GM23338 (cell line): Measurements from ENCODE around the gene CES3.

Source experiments
- CREB1 ChIP-seq: fragments of 250-450 bp; sonication (Bioruptor Pico); IDR thresholded peaks from 2 replicates; pipeline ENCODE4 v1.5.0; 2020; ENCODE audit warnings: low read depth, mild to moderate bottlenecking, moderate library complexity
- EZH2 ChIP-seq: fragments of 200-600 bp; sonication (generic); IDR thresholded peaks from one replicate; pipeline ENCODE4 v1.8.0; 2017; ENCODE audit warnings: antibody characterized with exemption, mild to moderate bottlenecking, low read depth; ENCODE audit not compliant: unreplicated experiment
- EZH2phosphoT487 ChIP-seq: fragments of 200-600 bp; sonication (generic); IDR thresholded peaks from one replicate; pipeline ENCODE4 v1.8.1; 2018; ENCODE audit warnings: antibody characterized with exemption; ENCODE audit not compliant: unreplicated experiment
- JUNB ChIP-seq: IDR thresholded peaks from one replicate; pipeline ENCODE4 v1.6.1; 2016; ENCODE audit warnings: antibody characterized with exemption; ENCODE audit not compliant: unreplicated experiment
- NANOG ChIP-seq: IDR thresholded peaks from 2 replicates; pipeline ENCODE4 v1.6.1; 2016; ENCODE audit warnings: antibody characterized with exemption, borderline replicate concordance
- POLR2AphosphoS5 ChIP-seq: IDR thresholded peaks from 2 replicates; pipeline ENCODE4 v1.6.1; 2016; ENCODE audit warnings: antibody characterized with exemption, low read depth
- REST ChIP-seq: IDR thresholded peaks from one replicate; pipeline ENCODE4 v1.6.1; 2018; ENCODE audit warnings: antibody characterized with exemption; ENCODE audit not compliant: unreplicated experiment
- STAT1 ChIP-seq: IDR thresholded peaks from one replicate; pipeline ENCODE4 v1.6.1; 2016; ENCODE audit warnings: antibody characterized with exemption; ENCODE audit not compliant: unreplicated experiment
- ZNF462 ChIP-seq: fragments of 250-450 bp; sonication (Bioruptor Pico); IDR thresholded peaks from 2 replicates; pipeline ENCODE4 v1.5.0; 2020; ENCODE audit warnings: mild to moderate bottlenecking, moderate library complexity
- TF ChIP-seq, protein P1 (sequence below), 2 experiments: fragments of 200-600 bp in 1 of 2; sonication (generic) in 1 of 2; conservative IDR thresholded peaks; 2 replicates each; pipeline versions ENCODE4 v1.5.1 to v1.6.1; 2016 to 2017; ENCODE audit warnings: antibody characterized with exemption in 2 of 2, low read depth in 2 of 2, mild to moderate bottlenecking in 2 of 2, moderate library complexity in 1 of 2
- TF ChIP-seq, protein P2 (sequence below): IDR thresholded peaks from 2 replicates; pipeline ENCODE4 v1.6.1; 2016; ENCODE audit warnings: antibody characterized with exemption

GRCh38 chr16:67019171-67019570, 58.1 kb downstream of the CES3 start:
- TF ChIP-seq EZH2 (no peak), CREB1 (CRISPR knock-in tag) (no peak), STAT1 (no peak), EZH2phosphoT487 (no peak), REST (no peak), POLR2AphosphoS5 (no peak), NANOG (no peak), JUNB (no peak), ZNF462 (CRISPR knock-in tag) (no peak)
- TF ChIP-seq, protein P1, sequence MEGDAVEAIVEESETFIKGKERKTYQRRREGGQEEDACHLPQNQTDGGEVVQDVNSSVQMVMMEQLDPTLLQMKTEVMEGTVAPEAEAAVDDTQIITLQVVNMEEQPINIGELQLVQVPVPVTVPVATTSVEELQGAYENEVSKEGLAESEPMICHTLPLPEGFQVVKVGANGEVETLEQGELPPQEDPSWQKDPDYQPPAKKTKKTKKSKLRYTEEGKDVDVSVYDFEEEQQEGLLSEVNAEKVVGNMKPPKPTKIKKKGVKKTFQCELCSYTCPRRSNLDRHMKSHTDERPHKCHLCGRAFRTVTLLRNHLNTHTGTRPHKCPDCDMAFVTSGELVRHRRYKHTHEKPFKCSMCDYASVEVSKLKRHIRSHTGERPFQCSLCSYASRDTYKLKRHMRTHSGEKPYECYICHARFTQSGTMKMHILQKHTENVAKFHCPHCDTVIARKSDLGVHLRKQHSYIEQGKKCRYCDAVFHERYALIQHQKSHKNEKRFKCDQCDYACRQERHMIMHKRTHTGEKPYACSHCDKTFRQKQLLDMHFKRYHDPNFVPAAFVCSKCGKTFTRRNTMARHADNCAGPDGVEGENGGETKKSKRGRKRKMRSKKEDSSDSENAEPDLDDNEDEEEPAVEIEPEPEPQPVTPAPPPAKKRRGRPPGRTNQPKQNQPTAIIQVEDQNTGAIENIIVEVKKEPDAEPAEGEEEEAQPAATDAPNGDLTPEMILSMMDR (conservative IDR thresholded peaks at IDR 0.05; ENCODE audit: low read depth in 2 of 2) = no peak
- TF ChIP-seq, protein P2, sequence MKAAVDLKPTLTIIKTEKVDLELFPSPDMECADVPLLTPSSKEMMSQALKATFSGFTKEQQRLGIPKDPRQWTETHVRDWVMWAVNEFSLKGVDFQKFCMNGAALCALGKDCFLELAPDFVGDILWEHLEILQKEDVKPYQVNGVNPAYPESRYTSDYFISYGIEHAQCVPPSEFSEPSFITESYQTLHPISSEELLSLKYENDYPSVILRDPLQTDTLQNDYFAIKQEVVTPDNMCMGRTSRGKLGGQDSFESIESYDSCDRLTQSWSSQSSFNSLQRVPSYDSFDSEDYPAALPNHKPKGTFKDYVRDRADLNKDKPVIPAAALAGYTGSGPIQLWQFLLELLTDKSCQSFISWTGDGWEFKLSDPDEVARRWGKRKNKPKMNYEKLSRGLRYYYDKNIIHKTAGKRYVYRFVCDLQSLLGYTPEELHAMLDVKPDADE = no peak
